ENCODE results near the gene RNF220. TPM values are rescaled to one million over a fixed set of nuclear protein-coding genes. Genes with fewer than 3 reads are reported as not detected.

RNF220 gene
- total and polyA plus RNA-seq, 2 of the 13 experiments (the other 11 are each of a cell fraction or from before 2014, with no cell fraction given) = 48.2 to 72.1 TPM

DNA sequence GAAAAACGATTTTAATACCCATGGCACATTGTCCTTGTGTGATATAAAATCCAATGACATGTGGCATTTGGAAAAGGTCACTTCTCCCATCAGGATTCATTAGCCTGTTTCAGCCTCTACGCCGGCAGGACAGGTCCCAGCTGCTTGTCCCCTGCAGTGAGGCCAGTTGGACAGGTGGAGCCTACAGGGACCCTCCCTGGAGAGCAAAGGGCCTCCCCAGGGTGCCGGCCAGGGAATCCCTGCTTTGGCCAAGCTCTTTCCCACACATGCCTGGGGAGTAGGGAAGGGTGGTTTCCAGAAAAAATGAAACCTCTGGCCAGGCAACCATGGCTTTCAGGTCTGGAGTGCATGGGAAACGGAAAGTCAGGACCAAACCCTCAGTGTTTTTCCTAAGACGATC, 176.2 kb downstream of the RNF220 start:
- no peak for FAIRE-seq
- POLR2A ChIA-PET = no interaction called here
- Histone ChIP-seq H3K27me3 (ENCODE audit: control insufficient read depth in 1 of 2, insufficient read depth in 2 of 2, low read length in 2 of 2) (peaks cover 0 to 3% of the 10 kb centered on the region in 2 experiments; a peak in 2 of 5 replicates), H3K36me3 (replicated peaks in 1 of 2; ENCODE audit: control insufficient read depth in 1 of 2, insufficient read depth in 2 of 2, low read length in 2 of 2) (no peaks in the 10 kb centered on the region), H3K4me1 (ENCODE audit: insufficient read depth, low read length) (peaks cover 4% of the 10 kb centered on the region), H4K20me1 (ENCODE audit: insufficient read depth, low read length) (peaks cover 3% of the 10 kb centered on the region; the same call in 1 of the 2 replicates), H3K27ac (ENCODE audit: extremely low read length, insufficient read depth, low read length) (no peak overlapping the region), H2AFZ (ENCODE audit: low read length) (no peak overlapping the region), H3K9ac (ENCODE audit: insufficient read depth, low read depth, low read length) (no peak overlapping the region), H3K79me2 (ENCODE audit: insufficient read depth, low read length) (no peaks in the 10 kb centered on the region), H3K4me2 (ENCODE audit: low read depth, low read length) (no peak overlapping the region), H3K9me3 (ENCODE audit: low read length) (no peaks in the 10 kb centered on the region), H3K4me3 (replicated peaks in 1 of 3; ENCODE audit: insufficient read depth in 1 of 3, low read depth in 2 of 3, low read length in 3 of 3) (no peak overlapping the region)
- no TSS peak for BruUV-seq (replicated peaks)
- CTCF ChIA-PET (ENCODE audit: low intra/inter-chr PET ratio, low total read pairs) = no interaction called here
- in situ Hi-C loops (cut with HindIII; ENCODE audit: extremely low pct_ligation_motif_present, low pct_unique_long_range_greater_than_20kb) = loop anchor here (25.0 kb wide), 1 partner anchor 369 kb away; the partner anchor contains the start of gene DMAP1
- 61% methylated on average over 6 of the region's 6 CpGs for WGBS (ENCODE audit: low lambda C conversion rate)
- DNase-seq (ENCODE audit: low spot score) = no peak
- no peak for ATAC-seq
- intact Hi-C loops (cut with micrococcal nuclease; ENCODE audit: unreplicated experiment) = no loop called here
- TF ChIP-seq, protein P1, sequence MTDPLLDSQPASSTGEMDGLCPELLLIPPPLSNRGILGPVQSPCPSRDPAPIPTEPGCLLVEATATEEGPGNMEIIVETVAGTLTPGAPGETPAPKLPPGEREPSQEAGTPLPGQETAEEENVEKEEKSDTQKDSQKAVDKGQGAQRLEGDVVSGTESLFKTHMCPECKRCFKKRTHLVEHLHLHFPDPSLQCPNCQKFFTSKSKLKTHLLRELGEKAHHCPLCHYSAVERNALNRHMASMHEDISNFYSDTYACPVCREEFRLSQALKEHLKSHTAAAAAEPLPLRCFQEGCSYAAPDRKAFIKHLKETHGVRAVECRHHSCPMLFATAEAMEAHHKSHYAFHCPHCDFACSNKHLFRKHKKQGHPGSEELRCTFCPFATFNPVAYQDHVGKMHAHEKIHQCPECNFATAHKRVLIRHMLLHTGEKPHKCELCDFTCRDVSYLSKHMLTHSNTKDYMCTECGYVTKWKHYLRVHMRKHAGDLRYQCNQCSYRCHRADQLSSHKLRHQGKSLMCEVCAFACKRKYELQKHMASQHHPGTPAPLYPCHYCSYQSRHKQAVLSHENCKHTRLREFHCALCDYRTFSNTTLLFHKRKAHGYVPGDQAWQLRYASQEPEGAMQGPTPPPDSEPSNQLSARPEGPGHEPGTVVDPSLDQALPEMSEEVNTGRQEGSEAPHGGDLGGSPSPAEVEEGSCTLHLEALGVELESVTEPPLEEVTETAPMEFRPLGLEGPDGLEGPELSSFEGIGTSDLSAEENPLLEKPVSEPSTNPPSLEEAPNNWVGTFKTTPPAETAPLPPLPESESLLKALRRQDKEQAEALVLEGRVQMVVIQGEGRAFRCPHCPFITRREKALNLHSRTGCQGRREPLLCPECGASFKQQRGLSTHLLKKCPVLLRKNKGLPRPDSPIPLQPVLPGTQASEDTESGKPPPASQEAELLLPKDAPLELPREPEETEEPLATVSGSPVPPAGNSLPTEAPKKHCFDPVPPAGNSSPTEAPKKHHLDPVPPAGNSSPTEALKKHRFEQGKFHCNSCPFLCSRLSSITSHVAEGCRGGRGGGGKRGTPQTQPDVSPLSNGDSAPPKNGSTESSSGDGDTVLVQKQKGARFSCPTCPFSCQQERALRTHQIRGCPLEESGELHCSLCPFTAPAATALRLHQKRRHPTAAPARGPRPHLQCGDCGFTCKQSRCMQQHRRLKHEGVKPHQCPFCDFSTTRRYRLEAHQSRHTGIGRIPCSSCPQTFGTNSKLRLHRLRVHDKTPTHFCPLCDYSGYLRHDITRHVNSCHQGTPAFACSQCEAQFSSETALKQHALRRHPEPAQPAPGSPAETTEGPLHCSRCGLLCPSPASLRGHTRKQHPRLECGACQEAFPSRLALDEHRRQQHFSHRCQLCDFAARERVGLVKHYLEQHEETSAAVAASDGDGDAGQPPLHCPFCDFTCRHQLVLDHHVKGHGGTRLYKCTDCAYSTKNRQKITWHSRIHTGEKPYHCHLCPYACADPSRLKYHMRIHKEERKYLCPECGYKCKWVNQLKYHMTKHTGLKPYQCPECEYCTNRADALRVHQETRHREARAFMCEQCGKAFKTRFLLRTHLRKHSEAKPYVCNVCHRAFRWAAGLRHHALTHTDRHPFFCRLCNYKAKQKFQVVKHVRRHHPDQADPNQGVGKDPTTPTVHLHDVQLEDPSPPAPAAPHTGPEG (CRISPR knock-in tag; IDR thresholded peaks at IDR 0.05) = no peak
- no peak for TF ChIP-seq ZKSCAN8 (CRISPR knock-in tag; IDR thresholded peaks at IDR 0.05; ENCODE audit: borderline replicate concordance)
- TF ChIP-seq NFKBIZ (CRISPR knock-in tag; IDR thresholded peaks at IDR 0.05) = no peak
- no peak for TF ChIP-seq TRIM24 (CRISPR knock-in tag; IDR thresholded peaks at IDR 0.05)
- TF ChIP-seq, protein P2, sequence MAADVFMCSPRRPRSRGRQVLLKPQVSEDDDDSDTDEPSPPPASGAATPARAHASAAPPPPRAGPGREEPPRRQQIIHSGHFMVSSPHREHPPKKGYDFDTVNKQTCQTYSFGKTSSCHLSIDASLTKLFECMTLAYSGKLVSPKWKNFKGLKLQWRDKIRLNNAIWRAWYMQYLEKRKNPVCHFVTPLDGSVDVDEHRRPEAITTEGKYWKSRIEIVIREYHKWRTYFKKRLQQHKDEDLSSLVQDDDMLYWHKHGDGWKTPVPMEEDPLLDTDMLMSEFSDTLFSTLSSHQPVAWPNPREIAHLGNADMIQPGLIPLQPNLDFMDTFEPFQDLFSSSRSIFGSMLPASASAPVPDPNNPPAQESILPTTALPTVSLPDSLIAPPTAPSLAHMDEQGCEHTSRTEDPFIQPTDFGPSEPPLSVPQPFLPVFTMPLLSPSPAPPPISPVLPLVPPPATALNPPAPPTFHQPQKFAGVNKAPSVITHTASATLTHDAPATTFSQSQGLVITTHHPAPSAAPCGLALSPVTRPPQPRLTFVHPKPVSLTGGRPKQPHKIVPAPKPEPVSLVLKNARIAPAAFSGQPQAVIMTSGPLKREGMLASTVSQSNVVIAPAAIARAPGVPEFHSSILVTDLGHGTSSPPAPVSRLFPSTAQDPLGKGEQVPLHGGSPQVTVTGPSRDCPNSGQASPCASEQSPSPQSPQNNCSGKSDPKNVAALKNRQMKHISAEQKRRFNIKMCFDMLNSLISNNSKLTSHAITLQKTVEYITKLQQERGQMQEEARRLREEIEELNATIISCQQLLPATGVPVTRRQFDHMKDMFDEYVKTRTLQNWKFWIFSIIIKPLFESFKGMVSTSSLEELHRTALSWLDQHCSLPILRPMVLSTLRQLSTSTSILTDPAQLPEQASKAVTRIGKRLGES (CRISPR knock-in tag; IDR thresholded peaks at IDR 0.05; ENCODE audit: borderline replicate concordance) = no peak
- TF ChIP-seq ZFP82 (CRISPR knock-in tag; IDR thresholded peaks at IDR 0.05; ENCODE audit: borderline replicate concordance) = no peak
- no peak for TF ChIP-seq XRCC5 (optimal IDR thresholded peaks at IDR 0.05; ENCODE audit: low read length)
- TF ChIP-seq, protein P3, sequence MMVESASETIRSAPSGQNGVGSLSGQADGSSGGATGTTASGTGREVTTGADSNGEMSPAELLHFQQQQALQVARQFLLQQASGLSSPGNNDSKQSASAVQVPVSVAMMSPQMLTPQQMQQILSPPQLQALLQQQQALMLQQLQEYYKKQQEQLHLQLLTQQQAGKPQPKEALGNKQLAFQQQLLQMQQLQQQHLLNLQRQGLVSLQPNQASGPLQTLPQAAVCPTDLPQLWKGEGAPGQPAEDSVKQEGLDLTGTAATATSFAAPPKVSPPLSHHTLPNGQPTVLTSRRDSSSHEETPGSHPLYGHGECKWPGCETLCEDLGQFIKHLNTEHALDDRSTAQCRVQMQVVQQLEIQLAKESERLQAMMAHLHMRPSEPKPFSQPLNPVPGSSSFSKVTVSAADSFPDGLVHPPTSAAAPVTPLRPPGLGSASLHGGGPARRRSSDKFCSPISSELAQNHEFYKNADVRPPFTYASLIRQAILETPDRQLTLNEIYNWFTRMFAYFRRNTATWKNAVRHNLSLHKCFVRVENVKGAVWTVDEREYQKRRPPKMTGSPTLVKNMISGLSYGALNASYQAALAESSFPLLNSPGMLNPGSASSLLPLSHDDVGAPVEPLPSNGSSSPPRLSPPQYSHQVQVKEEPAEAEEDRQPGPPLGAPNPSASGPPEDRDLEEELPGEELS (CRISPR knock-in tag; IDR thresholded peaks at IDR 0.05) = no peak
- TF ChIP-seq, protein P4, sequence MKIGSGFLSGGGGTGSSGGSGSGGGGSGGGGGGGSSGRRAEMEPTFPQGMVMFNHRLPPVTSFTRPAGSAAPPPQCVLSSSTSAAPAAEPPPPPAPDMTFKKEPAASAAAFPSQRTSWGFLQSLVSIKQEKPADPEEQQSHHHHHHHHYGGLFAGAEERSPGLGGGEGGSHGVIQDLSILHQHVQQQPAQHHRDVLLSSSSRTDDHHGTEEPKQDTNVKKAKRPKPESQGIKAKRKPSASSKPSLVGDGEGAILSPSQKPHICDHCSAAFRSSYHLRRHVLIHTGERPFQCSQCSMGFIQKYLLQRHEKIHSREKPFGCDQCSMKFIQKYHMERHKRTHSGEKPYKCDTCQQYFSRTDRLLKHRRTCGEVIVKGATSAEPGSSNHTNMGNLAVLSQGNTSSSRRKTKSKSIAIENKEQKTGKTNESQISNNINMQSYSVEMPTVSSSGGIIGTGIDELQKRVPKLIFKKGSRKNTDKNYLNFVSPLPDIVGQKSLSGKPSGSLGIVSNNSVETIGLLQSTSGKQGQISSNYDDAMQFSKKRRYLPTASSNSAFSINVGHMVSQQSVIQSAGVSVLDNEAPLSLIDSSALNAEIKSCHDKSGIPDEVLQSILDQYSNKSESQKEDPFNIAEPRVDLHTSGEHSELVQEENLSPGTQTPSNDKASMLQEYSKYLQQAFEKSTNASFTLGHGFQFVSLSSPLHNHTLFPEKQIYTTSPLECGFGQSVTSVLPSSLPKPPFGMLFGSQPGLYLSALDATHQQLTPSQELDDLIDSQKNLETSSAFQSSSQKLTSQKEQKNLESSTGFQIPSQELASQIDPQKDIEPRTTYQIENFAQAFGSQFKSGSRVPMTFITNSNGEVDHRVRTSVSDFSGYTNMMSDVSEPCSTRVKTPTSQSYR (CRISPR knock-in tag; IDR thresholded peaks at IDR 0.05; ENCODE audit: borderline replicate concordance) = no peak
